SK-N-SH (cell line): Measurements from ENCODE around the gene C20orf141. TPM values are rescaled to one million over a fixed set of nuclear protein-coding genes. Genes with fewer than 3 reads are reported as not detected.
"Not testable (repeated sequence)": the region's sequence is repeated elsewhere in the genome, so short reads cannot be mapped to it uniquely, and the experiment has no call there.

ENCODE experiments used
- CTCF ChIA-PET: fragments of 300-600, 350-600 bp; formaldehyde crosslinking; extraction: SDS; loops from one replicate; lab custom pipeline; 2021; lab: Yijun Ruan, JAX
- POLR2A ChIA-PET: fragments of 350-600 bp; sonication (Branson Sonifier 250); formaldehyde crosslinking; extraction: SDS; loops from one replicate; lab custom pipeline; 2020; ENCODE audit warnings: antibody characterized with exemption, inconsistent platforms; lab: Yijun Ruan, JAX
- DNase-seq: peaks from one replicate; pipeline ENCODE4 v3.0.0; 2012
- H2AFZ ChIP-seq: fragments of 200-600 bp; sonication (generic); 2 replicates; pipeline ENCODE4 v1.8.1; 2016; ENCODE audit warnings: antibody characterized with exemption, mild to moderate bottlenecking, low read depth
- H3F3A ChIP-seq: fragments of 200-600 bp; sonication (generic); replicated peaks from 2 replicates; pipeline ENCODE3; 2016; ENCODE audit warnings: antibody characterized with exemption, mild to moderate bottlenecking; ENCODE audit not compliant: insufficient read depth
- H3K27ac ChIP-seq, 2 experiments: fragments of 200-500 bp in 1 of 2; fragments of 200-600 bp in 1 of 2; sonication (Bioruptor generic) in 1 of 2; sonication (generic), shearing (Covaris generic) in 1 of 2; 2 replicates each; pipeline versions ENCODE4 v1.5.1 to v1.6.1; 2014 to 2016; ENCODE audit warnings: low read depth in 2 of 2, inconsistent platforms in 1 of 2, low read length in 1 of 2, mild to moderate bottlenecking in 1 of 2, mixed read lengths in 1 of 2
- H3K27me3 ChIP-seq: fragments of 200-600 bp; sonication (generic), shearing (Covaris generic); 2 replicates; pipeline ENCODE4 v1.6.1; 2016; ENCODE audit warnings: mixed run types; ENCODE audit not compliant: insufficient read depth
- H3K36me3 ChIP-seq, 2 experiments: fragments of 200-500 bp in 1 of 2; fragments of 200-600 bp in 1 of 2; sonication (Bioruptor generic) in 1 of 2; sonication (generic) in 1 of 2; replicated peaks in 1 of 2; 2 replicates each; pipeline versions ENCODE3 to v1.5.1; 2014 to 2016; ENCODE audit warnings: low read length in 1 of 2, mild to moderate bottlenecking in 1 of 2; ENCODE audit not compliant: insufficient read depth in 2 of 2, control insufficient read depth in 1 of 2
- H3K4me1 ChIP-seq, 2 experiments: fragments of 200-500 bp in 1 of 2; fragments of 200-600 bp in 1 of 2; sonication (Bioruptor generic) in 1 of 2; sonication (generic), shearing (Covaris generic) in 1 of 2; 2 replicates each; pipeline versions ENCODE4 v1.5.1 to v1.6.1; 2014 to 2016; ENCODE audit warnings: low read depth in 1 of 2, low read length in 1 of 2, mixed run types in 1 of 2; ENCODE audit not compliant: insufficient read depth in 2 of 2, control insufficient read depth in 1 of 2
- H3K4me2 ChIP-seq: fragments of 200-600 bp; sonication (generic), shearing (Covaris generic); 2 replicates; pipeline ENCODE4 v1.6.1; 2017; ENCODE audit warnings: mixed run types
- H3K4me3 ChIP-seq, 2 experiments: fragments of 200-500 bp in 1 of 2; fragments of 200-600 bp in 1 of 2; sonication (Bioruptor generic) in 1 of 2; sonication (generic), shearing (Covaris generic) in 1 of 2; 2 replicates each; pipeline versions ENCODE4 v1.5.1 to v1.8.1; 2014 to 2016; ENCODE audit warnings: low read depth in 2 of 2, inconsistent platforms in 1 of 2, low read length in 1 of 2, mild to moderate bottlenecking in 1 of 2, mixed read lengths in 1 of 2, moderate library complexity in 1 of 2
- H3K79me2 ChIP-seq: fragments of 200-600 bp; sonication (generic); 2 replicates; pipeline ENCODE4 v1.8.1; 2017; ENCODE audit warnings: mild to moderate bottlenecking; ENCODE audit not compliant: insufficient read depth
- H3K9ac ChIP-seq: fragments of 200-600 bp; sonication (generic); 2 replicates; pipeline ENCODE4 v1.6.1; 2017; ENCODE audit warnings: mixed run types
- H3K9me2 ChIP-seq: fragments of 200-600 bp; sonication (generic); 2 replicates; pipeline ENCODE4 v1.6.1; 2017; ENCODE audit warnings: mixed run types
- H3K9me3 ChIP-seq: fragments of 200-600 bp; sonication (generic); 2 replicates; pipeline ENCODE4 v1.6.1; 2017; ENCODE audit warnings: mixed run types, mild to moderate bottlenecking, moderate library complexity
- H4K20me1 ChIP-seq: fragments of 200-600 bp; sonication (generic); 2 replicates; pipeline ENCODE4 v1.6.1; 2017; ENCODE audit warnings: mild to moderate bottlenecking, mixed run types; ENCODE audit not compliant: insufficient read depth
- ELF1 ChIP-seq: IDR thresholded peaks from 2 replicates; pipeline ENCODE4 v1.4.0; 2012
- FOSL2 ChIP-seq: IDR thresholded peaks from 2 replicates; pipeline ENCODE4 v1.4.0; 2012; ENCODE audit warnings: low read depth, mild to moderate bottlenecking, moderate library complexity, borderline replicate concordance
- GATA2 ChIP-seq: sonication (generic); formaldehyde crosslinking; IDR thresholded peaks from 2 replicates; pipeline ENCODE4 v1.5.0; 2020; ENCODE audit warnings: mild to moderate bottlenecking, missing genetic modification reagents
- MXI1 ChIP-seq: IDR thresholded peaks from 2 replicates; pipeline ENCODE4 v1.6.1; 2012; ENCODE audit warnings: mild to moderate bottlenecking, low read depth, low read length, improper control_type of control experiment
- PBX3 ChIP-seq: IDR thresholded peaks from 2 replicates; pipeline ENCODE4; 2012
- RXRA ChIP-seq: IDR thresholded peaks from 2 replicates; pipeline ENCODE4 v1.4.0; 2012; ENCODE audit warnings: low read depth, mild to moderate bottlenecking, borderline replicate concordance
- TEAD4 ChIP-seq: IDR thresholded peaks from 2 replicates; pipeline ENCODE4 v1.4.0; 2012; ENCODE audit warnings: mild to moderate bottlenecking, borderline replicate concordance; ENCODE audit not compliant: insufficient read depth
- YY1 ChIP-seq: IDR thresholded peaks from 2 replicates; pipeline ENCODE4 v1.4.0; 2012; ENCODE audit warnings: low read depth, mild to moderate bottlenecking
- ZBTB33 ChIP-seq: IDR thresholded peaks from 2 replicates; pipeline ENCODE4 v1.4.0; 2012; ENCODE audit warnings: low read depth, borderline replicate concordance
- WGBS: methylation state at CpG from one replicate; pipeline ENCODE4 v1.1.6; 2017; ENCODE audit warnings: low lambda C conversion rate; 5-methylcytosine and 5-hydroxymethylcytosine counted together
- polyA plus RNA-seq, 3 experiments: library from polyadenylated mRNA; depleted of rRNA; stranded (reverse); fragments of >200 nt; gene quantifications; 2 replicates each; pipeline ENCODE4 v1.2.3, GENCODE V29; 2012

C20orf141 gene
- polyA plus RNA-seq, 1 of the 3 experiments (the other 2 are of a cell fraction) = 1.2 TPM

GRCh38 chr20:2768632-2769015 is 46.2 kb upstream of the C20orf141 start:
- no peaks in the 10 kb centered on the region for H3F3A ChIP-seq
- POLR2A ChIA-PET = no interaction called here
- WGBS = 60% methylated on average over 4 of the region's 5 CpGs
- no peak overlapping the region for H3K4me2 ChIP-seq
- H3K9me2 ChIP-seq = no peaks in the 10 kb centered on the region
- no peaks in the 10 kb centered on the region for H3K79me2 ChIP-seq
- H4K20me1 ChIP-seq = no peaks in the 10 kb centered on the region
- CTCF ChIA-PET = interaction anchor here (4.7 kb wide), 1 partner anchor 13 kb away, joined by 16 read pairs; no protein-coding TSS in a partner anchor
- 0 out of 4 replicates have a peak, but pooled peaks cover 0 to 5% of the 10 kb centered on the region in 2 experiments for H3K4me1 ChIP-seq
- no peak for DNase-seq
- no peak overlapping the region for H3K9ac ChIP-seq
- H3K27ac ChIP-seq = no peak overlapping the region
- H3K9me3 ChIP-seq = no peaks in the 10 kb centered on the region
- no peak overlapping the region for H3K4me3 ChIP-seq
- H3K27me3 ChIP-seq = no peaks in the 10 kb centered on the region
- no peaks in the 10 kb centered on the region for H3K36me3 ChIP-seq
- TF ChIP-seq MXI1 (no peak), TEAD4 (no peak), YY1 (no peak)
- no peak overlapping the region for H2AFZ ChIP-seq

GRCh38 chr20:2770091-2770490 is 44.7 kb upstream of the C20orf141 start:
- peak; percentile 9 for DNase-seq
- H3K27me3 ChIP-seq, H3K4me2 ChIP-seq, H4K20me1 ChIP-seq, H2AFZ ChIP-seq, H3K9me2 ChIP-seq, H3K4me3 ChIP-seq, H3K9me3 ChIP-seq, H3K36me3 ChIP-seq, H3K4me1 ChIP-seq, H3F3A ChIP-seq, POLR2A ChIA-PET, H3K79me2 ChIP-seq, H3K9ac ChIP-seq, H3K27ac ChIP-seq: not testable (repeated sequence)
- CTCF ChIA-PET = interaction anchor here (1.6 kb wide), 1 partner anchor 14 kb away, joined by 4 read pairs; no protein-coding TSS in a partner anchor
- WGBS = 90% methylated on average over 12 of the region's 12 CpGs

GRCh38 chr20:2771631-2772080 is 43.1 kb upstream of the C20orf141 start:
- Histone ChIP-seq H4K20me1 (no peaks in the 10 kb centered on the region), H3K9me2 (no peaks in the 10 kb centered on the region), H3K4me2 (no peak overlapping the region), H2AFZ (no peak overlapping the region), H3K4me3 (no peak overlapping the region), H3K9ac (no peak overlapping the region), H3K4me1 (0 out of 4 replicates have a peak, but pooled peaks cover 0 to 5% of the 10 kb centered on the region in 2 experiments), H3K27ac (no peak overlapping the region), H3K27me3 (no peaks in the 10 kb centered on the region), H3F3A (no peaks in the 10 kb centered on the region), H3K36me3 (no peaks in the 10 kb centered on the region), H3K9me3 (peaks cover 9% of the 10 kb centered on the region), H3K79me2 (no peaks in the 10 kb centered on the region)
- ChIA-PET CTCF (no interaction called here), POLR2A (no interaction called here)
- no peak for TF ChIP-seq MXI1
- TF ChIP-seq RXRA = no peak
- TF ChIP-seq FOSL2 = no peak
- TF ChIP-seq ELF1 = no peak
- no peak for TF ChIP-seq ZBTB33
- no peak for TF ChIP-seq PBX3
- no peak for TF ChIP-seq GATA2
- no peak for DNase-seq
- WGBS = 77% methylated on average over 9 of the region's 12 CpGs
